ENCODE measurements around the gene NCBP3. TPM values are rescaled to one million over a fixed set of nuclear protein-coding genes. Genes with fewer than 3 reads are reported as not detected.
A peak's percentile ranks its signal among the peaks of the same experiment; 100 is the strongest.
"Not testable (repeated sequence)": the region's sequence is repeated elsewhere in the genome, so short reads cannot be mapped to it uniquely, and the experiment has no call there.

Gene NCBP3
- total and polyA plus RNA-seq, 11 donors = 10.4 to 26.4 (median 20.2) TPM

- no peaks in the 10 kb centered on the region for H3K9me3 ChIP-seq
- H3K4me3 ChIP-seq = no peak overlapping the region
- H3K4me1 ChIP-seq = peaks cover 0 to 23% (median 13%) of the 10 kb centered on the region in 12 donors
- ATAC-seq (no peak), DNase-seq (no peak)
- no peak overlapping the region for H3K27ac ChIP-seq
- intact Hi-C loops (cut with DNase I) = loop anchor here in 7 of 10 donors (5.0 to 10.0 kb wide), 2 partner anchors 111 to 114 kb away; no protein-coding TSS in a partner anchor
- H3K27me3 ChIP-seq = peaks cover 0 to 2% (median 0%) of the 10 kb centered on the region in 9 donors
- WGBS, 4 donors = 82 to 86% (median 84%) methylated on average over 9 of the region's 9 CpGs
- no peak for TF ChIP-seq POLR2A (IDR thresholded peaks at IDR 0.05)
- no peak for TF ChIP-seq CTCF (IDR thresholded peaks at IDR 0.05)
- H3K36me3 ChIP-seq = peaks cover 0 to 12% (median 2%) of the 10 kb centered on the region in 9 donors
Observed at GRCh38 chr17:3848229-3848835, 2.3 kb upstream of the NCBP3 start.

DNA sequence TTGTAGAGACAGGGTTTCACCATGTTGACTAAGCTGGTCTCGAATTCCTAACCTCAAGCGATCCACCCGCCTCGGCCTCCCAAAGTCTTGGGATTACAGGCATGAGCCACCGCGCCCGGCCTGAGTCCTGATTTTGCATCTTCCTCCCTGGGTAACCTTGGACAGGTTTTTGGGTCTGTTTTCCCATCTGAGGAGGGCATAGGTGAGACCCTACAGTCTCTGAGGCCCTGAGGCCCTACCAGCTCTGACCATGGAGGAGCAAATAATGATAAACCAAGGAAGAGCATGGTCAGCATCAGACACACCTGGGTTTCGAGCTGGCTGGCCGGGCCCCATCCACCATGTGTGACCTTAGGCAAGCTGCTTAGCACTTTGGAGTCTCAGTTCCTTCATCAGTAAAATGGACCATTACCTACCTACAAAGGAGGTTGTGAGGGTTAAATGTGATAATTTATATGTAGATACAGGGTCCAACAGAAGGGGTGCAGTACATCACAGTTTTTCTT lies 1.2 kb upstream of the NCBP3 start:
- WGBS, 4 donors = 94 to 96% (median 95%) methylated on average over 9 of the region's 9 CpGs
- peaks cover 0 to 30% (median 13%) of the 10 kb centered on the region in 12 donors for H3K4me1 ChIP-seq
- H3K9me3 ChIP-seq = no peaks in the 10 kb centered on the region
- H3K27ac ChIP-seq = no peak overlapping the region
- DNase-seq (no peak), ATAC-seq (no peak)
- intact Hi-C loops (cut with DNase I) = loop anchor here in 7 of 10 donors (2.0 to 10.0 kb wide), 3 partner anchors 46 to 112 kb away; partner anchors contain the start of gene CAMKK1 (in 1 of the 7)
- H3K4me3 ChIP-seq = no peak overlapping the region
- no peak for TF ChIP-seq CTCF (IDR thresholded peaks at IDR 0.05)
- no peak for TF ChIP-seq POLR2A (IDR thresholded peaks at IDR 0.05)
- H3K27me3 ChIP-seq = peaks cover 0 to 2% (median 0%) of the 10 kb centered on the region in 9 donors
- peaks cover 0 to 23% (median 13%) of the 10 kb centered on the region in 9 donors for H3K36me3 ChIP-seq

DNA sequence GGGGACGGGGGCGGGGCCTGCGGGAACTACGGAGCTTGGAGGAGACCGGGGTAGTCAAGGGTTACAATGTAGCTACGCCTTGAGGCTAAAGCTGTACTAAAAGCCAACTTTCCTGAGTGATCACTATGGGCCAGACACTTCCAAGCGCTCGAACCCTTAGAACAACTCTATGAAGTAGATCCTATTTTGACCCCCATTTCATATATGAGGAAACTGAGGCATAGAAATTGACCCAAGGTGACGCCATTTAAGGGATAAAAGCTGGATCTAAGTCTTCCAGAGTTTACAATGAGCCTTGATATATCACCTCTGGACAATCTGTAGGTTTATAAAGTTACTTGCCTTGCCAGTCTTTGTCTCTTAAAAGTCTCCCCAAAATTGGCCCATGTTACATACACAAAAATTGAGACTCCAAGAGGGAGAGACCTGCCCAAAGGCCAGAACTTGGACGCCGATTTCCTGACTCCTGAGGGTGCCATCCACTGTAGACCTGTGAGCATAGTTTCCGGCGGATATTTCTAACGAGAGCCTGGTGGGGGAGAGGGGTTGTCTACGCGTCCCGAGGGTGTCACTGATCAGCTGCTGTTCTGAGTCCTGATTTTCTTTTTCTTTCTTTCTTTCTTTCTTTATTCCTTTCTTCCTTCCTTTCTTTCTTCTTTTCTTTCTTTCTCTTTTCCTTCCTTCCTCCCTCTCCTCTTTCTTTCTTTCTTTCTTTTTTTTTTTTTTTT lies 555 bp upstream of the NCBP3 start:
- H3K27ac ChIP-seq = peak overlapping the region in 1 of 12 donors; percentile 91
- DNase-seq (no peak), ATAC-seq (no peak)
- H3K36me3 ChIP-seq = peaks cover 0 to 30% (median 18%) of the 10 kb centered on the region in 9 donors
- TF ChIP-seq POLR2A (IDR thresholded peaks at IDR 0.05) (no peak), CTCF (IDR thresholded peaks at IDR 0.05) (no peak)
- intact Hi-C loops (cut with DNase I) = loop anchor here in 7 of 10 donors (2.0 to 10.0 kb wide), 3 partner anchors 46 to 112 kb away; partner anchors contain the start of gene CAMKK1 (in 1 of the 7)
- peak overlapping the region in 9 of 12 donors; percentile 69 to 100 (median 90) for H3K4me3 ChIP-seq
- H3K4me1 ChIP-seq = peaks cover 0 to 30% (median 13%) of the 10 kb centered on the region in 12 donors
- H3K9me3 ChIP-seq = no peaks in the 10 kb centered on the region
- H3K27me3 ChIP-seq = peaks cover 0 to 2% (median 0%) of the 10 kb centered on the region in 9 donors
- 45 to 54% (median 46%) methylated on average over 14 to 17 of the region's 17 CpGs for WGBS, 4 donors

DNA sequence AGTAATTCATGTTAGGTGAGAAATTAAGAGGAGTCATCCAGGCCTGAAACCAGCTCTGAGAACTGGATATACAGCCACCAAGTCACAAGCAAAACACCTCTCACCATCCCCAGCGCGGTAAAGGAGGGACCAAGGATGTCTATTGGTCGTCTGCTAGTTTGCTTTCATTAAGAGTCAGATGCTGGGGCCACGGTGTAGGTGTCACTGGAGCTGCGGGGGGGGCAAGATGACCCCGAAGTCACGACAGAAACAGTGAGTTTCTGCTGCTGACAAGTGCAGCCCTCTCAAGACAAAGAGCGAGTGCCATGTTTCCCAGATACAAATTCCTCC lies 790 bp downstream of the NCBP3 start:
- H3K4me3 ChIP-seq = peak overlapping the region; percentile 69 to 100 (median 90)
- intact Hi-C loops (cut with DNase I) = loop anchor here in 7 of 10 donors (5.0 to 10.0 kb wide), 2 partner anchors 108 to 110 kb away; no protein-coding TSS in a partner anchor
- H3K36me3 ChIP-seq = peaks cover 0 to 42% (median 31%) of the 10 kb centered on the region in 9 donors
- H3K4me1 ChIP-seq = peaks cover 0 to 30% (median 20%) of the 10 kb centered on the region in 12 donors
- ATAC-seq (peak in 1 of 4 donors; percentile 1), DNase-seq (no peak)
- no peaks in the 10 kb centered on the region for H3K27me3 ChIP-seq
- TF ChIP-seq POLR2A (IDR thresholded peaks at IDR 0.05) (no peak), CTCF (IDR thresholded peaks at IDR 0.05) (no peak)
- 0% methylated on average over 3 to 8 of the region's 8 CpGs for WGBS, 4 donors
- H3K27ac ChIP-seq = peak overlapping the region in 11 of 12 donors; percentile 78 to 96 (median 93)
- H3K9me3 ChIP-seq = no peaks in the 10 kb centered on the region

DNA sequence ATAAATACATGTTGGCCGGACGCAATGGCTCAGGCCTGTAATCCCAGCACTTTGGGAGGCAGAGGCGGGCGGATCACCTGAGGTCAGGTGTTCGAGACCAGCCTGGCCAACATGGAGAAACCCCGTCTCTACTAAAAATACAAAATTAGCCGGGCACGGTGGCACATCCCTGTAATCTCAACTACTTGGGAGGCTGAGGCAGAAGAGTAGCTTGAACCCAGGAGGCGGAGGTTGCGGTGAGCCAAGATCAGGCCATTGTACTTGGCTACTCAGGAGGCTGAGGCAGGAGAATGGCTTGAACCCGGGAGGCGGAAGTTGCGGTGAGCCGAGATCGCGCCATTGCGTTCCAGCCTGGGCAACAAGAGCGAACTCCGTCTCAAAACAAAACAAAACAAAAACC lies 1.5 kb downstream of the NCBP3 start:
- Histone ChIP-seq H3K4me1 (peaks cover 0 to 35% (median 21%) of the 10 kb centered on the region in 12 donors), H3K36me3 (peaks cover 0 to 49% (median 38%) of the 10 kb centered on the region in 9 donors), H3K27ac (peak overlapping the region in 1 of 12 donors; percentile 96), H3K4me3 (peak overlapping the region in 6 of 12 donors; percentile 69 to 100 (median 88))
- DNase-seq, ATAC-seq, H3K9me3 ChIP-seq, H3K27me3 ChIP-seq: not testable (repeated sequence)
- 94 to 95% (median 95%) methylated on average over 19 of the region's 19 CpGs for WGBS, 4 donors
- intact Hi-C loops (cut with DNase I) = loop anchor here in 4 of 10 donors (10.0 kb wide), 1 partner anchor 110 kb away; no protein-coding TSS in a partner anchor
